ENCODE data around the gene BTN3A1. TPM values are rescaled to one million over a fixed set of nuclear protein-coding genes. Genes with fewer than 3 reads are reported as not detected.
"Not testable (repeated sequence)": the region's sequence is repeated elsewhere in the genome, so short reads cannot be mapped to it uniquely, and the experiment has no call there.

BTN3A1 gene
- total RNA-seq, 1 donor: 25.3 TPM

- H3K4me1 ChIP-seq (ENCODE audit: insufficient read depth, low read length): peaks cover 45% of the 10 kb centered on the region
- peaks cover 43% of the 10 kb centered on the region for H3K79me2 ChIP-seq (ENCODE audit: insufficient read depth, low read length)
- H4K20me1 ChIP-seq (ENCODE audit: insufficient read depth, low read length): peaks cover 16% of the 10 kb centered on the region
- peaks cover 26% of the 10 kb centered on the region for H3K36me3 ChIP-seq (ENCODE audit: insufficient read depth, low read length)
- H3K27me3 ChIP-seq (ENCODE audit: insufficient read depth, low read length): no peaks in the 10 kb centered on the region
- peak overlapping the region; percentile 81 for H3K4me3 ChIP-seq (ENCODE audit: insufficient read depth, low read length)
- no peaks in the 10 kb centered on the region for H3K9me3 ChIP-seq (ENCODE audit: low read depth, low read length)
- TF ChIP-seq CTCF (IDR thresholded peaks at IDR 0.05; ENCODE audit: extremely low read depth, low read depth, low read length): no peak
- DNase-seq (ENCODE audit: insufficient read length, low spot score, missing footprints): no peak
- H2AFZ ChIP-seq (ENCODE audit: low read length): peak overlapping the region; percentile 93
- H3K27ac ChIP-seq (ENCODE audit: low read depth, low read length): peak overlapping the region; percentile 86
- H3K4me2 ChIP-seq (ENCODE audit: insufficient read depth, low read length): peak overlapping the region; percentile 80
These were observed 55.3 kb downstream of the BTN3A1 start for GRCh38 chr6:26457264-26457805.

GRCh38 chr6:26457806-26458688, 56.0 kb downstream of the BTN3A1 start, which contains the start of gene BTN2A1:
Gene BTN2A1, plus strand, starts transcription at chr6:26457955. Its CDS starts 682 bp downstream, at chr6:26458637.
- H3K79me2 ChIP-seq (ENCODE audit: insufficient read depth, low read length): peaks cover 50% of the 10 kb centered on the region
- H4K20me1 ChIP-seq (ENCODE audit: insufficient read depth, low read length): peaks cover 17% of the 10 kb centered on the region
- DNase-seq (ENCODE audit: insufficient read length, low spot score, missing footprints): peak; percentile 96
- H3K27ac ChIP-seq (ENCODE audit: low read depth, low read length): peak within 1 kb of the TSS; percentile 86
- peak within 1 kb of the TSS; percentile 93 for H2AFZ ChIP-seq (ENCODE audit: low read length)
- H3K4me3 ChIP-seq (ENCODE audit: insufficient read depth, low read length): peak within 1 kb of the TSS; percentile 81
- no peaks in the 10 kb centered on the region for H3K9me3 ChIP-seq (ENCODE audit: low read depth, low read length)
- peaks cover 45% of the 10 kb centered on the region for H3K4me1 ChIP-seq (ENCODE audit: insufficient read depth, low read length)
- peak within 1 kb of the TSS; percentile 80 for H3K4me2 ChIP-seq (ENCODE audit: insufficient read depth, low read length)
- no peak for TF ChIP-seq CTCF (IDR thresholded peaks at IDR 0.05; ENCODE audit: extremely low read depth, low read depth, low read length)
- peaks cover 33% of the 10 kb centered on the region for H3K36me3 ChIP-seq (ENCODE audit: insufficient read depth, low read length)
- no peaks in the 10 kb centered on the region for H3K27me3 ChIP-seq (ENCODE audit: insufficient read depth, low read length)

GRCh38 chr6:26459023-26459810, 57.1 kb downstream of the BTN3A1 start:
- peaks cover 54% of the 10 kb centered on the region for H3K79me2 ChIP-seq (ENCODE audit: insufficient read depth, low read length)
- no peaks in the 10 kb centered on the region for H3K27me3 ChIP-seq (ENCODE audit: insufficient read depth, low read length)
- peak overlapping the region; percentile 25 for H3K4me3 ChIP-seq (ENCODE audit: insufficient read depth, low read length)
- H2AFZ ChIP-seq (ENCODE audit: low read length): no peak overlapping the region
- no peak for DNase-seq (ENCODE audit: insufficient read length, low spot score, missing footprints)
- no peak overlapping the region for H3K27ac ChIP-seq (ENCODE audit: low read depth, low read length)
- H3K4me2 ChIP-seq (ENCODE audit: insufficient read depth, low read length): peak overlapping the region; percentile 80
- no peak for TF ChIP-seq CTCF (IDR thresholded peaks at IDR 0.05; ENCODE audit: extremely low read depth, low read depth, low read length)
- peaks cover 45% of the 10 kb centered on the region for H3K36me3 ChIP-seq (ENCODE audit: insufficient read depth, low read length)
- H3K9me3 ChIP-seq (ENCODE audit: low read depth, low read length): no peaks in the 10 kb centered on the region
- peaks cover 43% of the 10 kb centered on the region for H3K4me1 ChIP-seq (ENCODE audit: insufficient read depth, low read length)
- H4K20me1 ChIP-seq (ENCODE audit: insufficient read depth, low read length): peaks cover 17% of the 10 kb centered on the region

- peaks cover 54% of the 10 kb centered on the region for H3K79me2 ChIP-seq (ENCODE audit: insufficient read depth, low read length)
- peak overlapping the region; percentile 46 for H3K4me2 ChIP-seq (ENCODE audit: insufficient read depth, low read length)
- H3K36me3 ChIP-seq (ENCODE audit: insufficient read depth, low read length): peaks cover 66% of the 10 kb centered on the region
- not testable (repeated sequence) for H3K27ac ChIP-seq (ENCODE audit: low read depth, low read length); H3K27me3 ChIP-seq (ENCODE audit: insufficient read depth, low read length); H3K4me3 ChIP-seq (ENCODE audit: insufficient read depth, low read length); H3K9me3 ChIP-seq (ENCODE audit: low read depth, low read length); H2AFZ ChIP-seq (ENCODE audit: low read length); DNase-seq (ENCODE audit: insufficient read length, low spot score, missing footprints)
- peaks cover 27% of the 10 kb centered on the region for H3K4me1 ChIP-seq (ENCODE audit: insufficient read depth, low read length)
- H4K20me1 ChIP-seq (ENCODE audit: insufficient read depth, low read length): peaks cover 17% of the 10 kb centered on the region
These were observed 59.3 kb downstream of the BTN3A1 start for GRCh38 chr6:26461353-26461752.

Data from osteoblast (primary cell).